Esophagus mucosa (tissue), 1 donor: ENCODE measurements around the gene ZSCAN10. TPM values are rescaled to one million over a fixed set of nuclear protein-coding genes. Genes with fewer than 3 reads are reported as not detected.

Experiments
- ATAC-seq: fragments of 200-7000 bp; cut with Tn5 transposase; one replicate; pipeline ENCODE4 v1.9.1; 2020
- total RNA-seq: library from RNA; stranded (reverse); gene quantifications from one replicate; pipeline ENCODE4 v1.2.4, GENCODE V29; 2023
- donor health status: DM: yes; HTN: yes; CAD: no.

The ZSCAN10 gene
- total RNA-seq, 1 donor from 2014 or later = not detected

DNA sequence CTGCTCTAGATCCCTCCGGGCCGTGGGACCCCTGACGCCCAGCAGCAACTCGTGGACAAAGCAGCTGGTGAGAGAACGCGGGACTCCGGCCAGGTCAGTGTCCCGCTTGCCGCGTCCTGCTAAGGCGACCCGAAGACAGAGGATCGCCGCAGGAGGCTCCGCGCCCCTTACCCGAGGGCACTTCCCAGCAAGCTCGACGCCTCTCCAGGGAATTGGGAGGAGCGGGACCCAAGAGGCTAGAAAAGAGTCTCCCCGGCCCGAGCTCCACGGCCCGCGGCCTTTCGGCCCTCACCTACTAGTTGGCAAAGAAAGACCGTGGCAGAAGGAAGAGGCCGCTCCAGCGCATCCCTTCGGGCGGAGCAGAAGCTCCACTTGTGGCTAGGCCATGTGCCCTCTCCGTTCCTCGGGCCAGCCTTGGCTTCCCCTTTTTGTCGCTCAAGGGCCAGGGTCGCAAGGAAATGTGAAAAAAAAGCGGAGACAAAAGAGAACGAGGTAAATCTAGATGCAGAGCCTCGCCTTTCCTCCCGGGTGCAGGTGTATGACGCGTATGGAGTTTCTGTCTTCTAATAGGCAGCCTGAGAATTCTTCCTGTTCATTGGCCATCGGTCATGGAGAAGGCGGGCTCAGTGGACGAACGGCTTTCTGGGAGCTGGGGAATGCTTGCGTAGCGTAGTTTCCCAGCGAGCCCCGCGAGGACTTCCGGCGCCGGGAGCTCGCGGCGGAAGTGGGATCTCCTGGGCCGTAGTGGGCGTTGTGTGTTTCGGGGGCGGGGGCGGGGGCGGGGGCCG, 35.4 kb upstream of the ZSCAN10 start, which contains the start of gene ZNF213:
ZNF213 (plus strand) TSS at position 692 of the 788 bp plus-strand sequence. CDS start 2,252 bp downstream, outside the sequence.
- peak; percentile 95 for ATAC-seq

DNA sequence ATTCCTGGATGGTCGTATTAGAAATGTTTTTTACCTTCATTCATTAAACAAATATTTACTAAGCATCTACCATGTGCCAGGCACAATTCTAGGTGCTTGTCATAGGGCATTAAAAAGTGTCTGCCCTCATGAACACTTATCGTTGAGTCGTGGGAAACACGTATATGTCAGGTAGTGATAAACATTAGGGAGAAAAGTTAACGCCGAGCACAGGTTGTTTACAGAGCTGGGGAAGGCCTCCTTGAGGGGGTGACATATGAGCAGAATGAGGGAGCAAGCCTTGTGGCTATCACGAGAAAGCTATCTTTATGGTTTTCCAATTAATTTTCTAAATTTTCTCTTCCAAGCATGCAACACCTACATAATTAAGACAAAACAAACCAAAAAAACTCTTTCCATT, 34.8 kb upstream of the ZSCAN10 start:
- ATAC-seq = no peak

DNA sequence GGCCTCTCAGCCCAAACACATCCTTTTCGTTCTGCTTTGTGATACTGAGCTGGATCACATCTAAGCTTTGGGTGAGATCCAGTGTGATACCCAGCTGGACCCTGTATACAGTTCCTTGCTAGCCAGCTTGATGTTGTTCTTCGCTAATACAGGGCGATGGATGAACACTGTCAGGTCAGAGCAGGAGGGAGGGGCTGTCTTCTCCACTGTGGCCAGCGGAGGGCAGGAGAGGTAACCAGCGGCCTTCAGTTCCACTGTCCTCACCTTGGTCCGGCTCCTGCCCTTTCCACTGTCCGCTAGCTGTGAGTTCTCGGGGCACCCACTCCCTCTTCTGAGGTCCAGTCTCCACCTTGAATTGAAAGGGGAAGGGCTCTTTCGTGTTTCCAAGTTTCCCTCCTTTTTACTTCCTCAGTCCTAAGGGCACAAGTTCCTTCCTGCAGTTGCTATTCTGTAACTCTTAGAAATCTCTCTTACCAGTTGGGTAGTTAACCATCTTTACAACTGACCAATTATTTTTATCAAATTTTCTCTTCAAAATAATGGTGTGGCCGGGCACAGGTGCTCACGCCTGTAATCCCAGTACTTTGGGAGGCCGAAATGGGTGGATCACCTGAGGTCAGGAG, 32.8 kb upstream of the ZSCAN10 start:
- ATAC-seq = no peak

DNA sequence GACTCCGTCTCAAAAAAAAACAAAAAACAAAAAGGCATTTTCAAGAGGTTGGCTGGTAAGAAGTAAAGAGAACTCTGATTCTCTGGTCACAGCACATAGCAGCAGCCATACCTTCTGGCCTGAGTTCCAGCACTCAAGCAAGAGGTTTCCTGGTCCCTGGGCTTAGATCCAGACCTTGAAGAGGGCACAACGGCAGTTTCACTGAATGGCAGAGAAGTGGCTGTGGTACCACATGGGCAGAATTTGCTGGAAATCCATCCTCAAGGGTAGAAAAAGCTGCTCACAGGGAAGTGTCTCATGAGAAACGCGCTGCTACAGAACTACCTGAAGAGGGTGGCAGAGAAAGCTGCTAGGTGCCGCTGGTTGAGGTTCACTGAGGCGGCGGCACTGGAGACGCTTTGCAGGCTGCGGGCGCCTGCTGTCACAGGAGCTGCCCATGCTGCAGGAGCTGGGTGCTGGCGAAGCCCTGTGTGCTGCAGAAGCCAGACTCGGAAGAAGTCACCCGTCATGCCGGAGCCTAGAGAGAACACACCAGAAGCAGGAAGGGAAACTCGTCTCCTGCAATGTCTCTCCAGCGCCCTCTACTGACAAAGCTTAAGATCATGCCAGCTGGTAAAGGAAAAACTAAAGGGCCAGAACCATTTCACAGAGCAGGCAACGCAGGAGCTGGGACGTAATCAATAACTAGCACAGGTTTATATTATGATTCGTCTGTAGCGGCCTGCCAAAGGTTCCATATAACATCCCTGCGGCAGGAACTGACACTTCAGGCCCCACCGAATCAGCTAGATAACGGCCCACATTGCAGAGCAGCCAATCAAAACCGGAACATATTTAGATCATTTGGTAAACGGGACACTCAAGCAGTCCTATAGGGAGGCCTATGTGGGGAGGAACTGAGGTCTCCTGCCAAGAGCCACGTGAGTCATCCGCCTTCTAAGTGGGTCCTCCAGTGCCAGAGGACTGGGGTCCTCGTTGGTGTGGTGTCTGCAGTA, 30.3 kb upstream of the ZSCAN10 start:
- ATAC-seq = peak; percentile 64

DNA sequence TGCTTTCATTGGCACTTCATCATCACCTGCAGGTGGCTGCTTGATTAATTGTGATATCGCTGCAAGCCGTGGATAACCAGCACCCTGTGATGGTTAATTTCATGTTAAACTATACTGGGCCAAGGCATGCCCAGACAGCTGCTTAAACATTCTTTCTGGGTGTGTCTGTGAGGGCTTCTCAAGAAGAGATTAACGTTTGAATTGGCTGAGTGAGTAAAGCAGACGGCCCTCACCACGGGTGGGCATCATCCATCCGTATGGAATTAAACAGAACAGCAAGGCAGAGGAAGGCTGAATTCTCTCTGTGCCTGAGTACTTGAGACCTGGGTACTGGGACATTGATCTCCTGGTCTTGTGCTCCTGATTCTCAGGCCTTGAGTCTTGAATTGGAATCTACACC, 28.7 kb upstream of the ZSCAN10 start:
- ATAC-seq = no peak

DNA sequence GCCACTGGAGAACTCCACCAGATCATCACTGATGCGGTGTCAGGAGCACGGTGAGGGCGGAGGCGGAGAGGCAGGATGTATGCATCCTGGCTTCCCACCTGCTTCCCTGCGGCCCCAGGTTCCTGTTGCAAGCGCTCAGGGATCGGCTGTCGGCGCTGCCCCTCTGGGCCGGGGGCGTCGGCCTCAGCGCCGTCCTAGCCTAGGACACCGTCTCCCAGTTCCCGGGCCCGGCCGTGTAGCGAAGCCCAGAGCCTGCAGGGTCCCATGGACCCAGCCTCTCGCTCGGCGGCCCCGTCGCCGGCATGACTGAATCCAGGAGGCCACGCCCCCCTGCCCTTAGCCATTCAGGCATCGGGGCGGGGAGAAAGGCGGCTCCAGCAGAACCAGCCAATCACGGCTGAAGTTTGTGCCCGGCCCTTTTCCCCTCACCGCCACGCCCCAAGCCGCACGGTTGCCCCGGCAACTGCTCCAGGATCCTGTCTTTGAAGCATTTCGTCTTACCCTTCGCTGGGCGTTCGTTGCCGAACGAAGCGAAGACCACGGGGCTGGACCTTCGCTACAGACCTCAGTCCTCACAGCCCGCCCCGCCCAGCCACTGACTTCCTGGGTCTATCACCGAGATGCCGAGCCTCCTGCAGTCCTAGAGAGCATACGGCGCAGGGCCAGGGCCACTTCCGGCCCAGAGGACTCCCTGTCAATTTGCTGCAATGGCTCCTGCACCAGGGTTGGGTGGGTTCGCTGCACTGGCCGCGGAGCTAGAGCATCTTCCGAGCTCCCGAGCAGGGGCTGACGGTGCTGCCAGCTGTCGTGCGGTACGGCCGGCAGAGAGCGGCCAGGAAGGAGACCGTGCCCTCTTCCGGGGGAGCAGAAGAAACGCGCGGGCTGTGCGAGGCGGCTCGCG, 25.1 kb upstream of the ZSCAN10 start:
- peak; percentile 92 for ATAC-seq

DNA sequence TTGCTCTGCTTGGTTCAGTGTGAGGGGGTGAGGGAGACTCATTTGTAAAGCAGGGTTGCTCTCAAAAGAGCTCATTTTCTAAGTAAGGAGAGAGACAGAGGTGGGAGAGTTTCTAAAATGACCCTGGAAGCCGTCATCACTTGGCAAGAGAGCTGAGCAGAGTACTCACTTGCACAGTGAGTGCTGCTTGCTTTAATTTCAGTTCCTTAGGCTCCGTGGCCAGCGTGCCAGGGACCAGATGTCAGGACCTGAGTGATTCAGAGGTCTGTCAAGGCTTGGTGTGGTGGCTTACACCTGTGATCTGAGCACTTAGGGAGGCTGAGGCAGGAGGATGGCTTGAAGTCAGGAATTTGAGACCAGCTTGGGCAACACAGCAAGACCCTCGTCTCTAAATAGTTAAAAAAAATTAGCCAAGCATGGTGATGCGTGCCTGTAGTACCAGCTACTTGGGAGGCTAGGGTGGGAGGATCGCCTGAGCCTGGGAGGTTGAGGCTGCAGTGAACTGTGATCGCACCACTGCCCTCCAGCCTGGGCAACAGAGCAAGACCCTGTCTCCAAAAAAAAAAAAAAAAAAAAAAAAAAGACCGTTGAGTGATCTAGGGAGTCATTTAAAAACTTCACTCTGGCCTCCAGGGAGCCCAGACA, 24.0 kb upstream of the ZSCAN10 start:
- no peak for ATAC-seq

DNA sequence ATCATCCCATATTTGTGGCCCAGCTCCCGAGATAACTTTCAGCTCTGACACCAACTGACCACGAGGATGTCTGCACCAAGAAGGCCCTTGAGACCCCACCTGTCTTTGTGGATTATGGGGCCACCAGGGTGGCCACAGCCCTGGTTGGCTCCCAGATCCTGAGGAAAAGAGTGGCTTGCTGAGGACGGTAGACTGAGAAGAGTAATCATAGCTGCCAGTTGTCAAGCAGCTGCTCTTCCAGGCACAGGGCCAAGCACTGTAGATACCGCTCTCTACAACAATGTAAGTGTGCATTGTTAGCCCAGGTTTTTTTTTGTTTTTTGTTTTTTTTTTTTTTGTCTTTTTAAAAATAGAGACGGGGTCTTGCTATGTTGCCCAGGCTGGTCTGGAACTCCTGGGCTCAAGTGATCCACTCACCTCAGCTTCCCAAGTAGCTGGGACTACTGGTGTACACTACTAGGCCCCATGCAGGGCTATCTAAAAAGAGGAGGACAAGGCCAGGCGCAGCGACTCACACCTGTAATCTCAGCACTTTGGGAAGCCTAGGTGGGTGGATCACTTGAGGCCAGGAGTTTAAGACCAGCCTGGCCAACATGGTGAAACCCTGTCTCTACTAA, 22.9 kb upstream of the ZSCAN10 start:
- ATAC-seq = no peak

DNA sequence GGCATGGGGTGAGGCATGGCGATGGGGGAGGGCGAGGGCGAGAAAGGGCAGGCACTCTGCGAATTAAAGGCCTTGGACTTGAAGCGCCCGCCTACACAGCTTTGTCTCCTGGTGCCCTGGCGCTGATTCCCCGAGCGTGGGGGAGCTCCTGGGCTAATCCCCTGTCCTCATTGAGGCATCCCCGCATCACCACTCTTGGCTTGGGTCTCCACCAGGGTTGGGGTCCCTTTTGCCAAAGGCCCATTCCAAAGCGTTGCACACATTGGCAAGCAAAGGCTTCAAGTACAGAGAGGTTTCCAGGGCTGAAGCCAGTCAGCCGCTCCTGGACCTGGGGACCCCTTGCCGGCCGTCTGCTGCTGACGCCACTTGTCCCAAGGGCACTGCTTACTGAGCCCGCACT, 21.3 kb upstream of the ZSCAN10 start:
- no peak for ATAC-seq

DNA sequence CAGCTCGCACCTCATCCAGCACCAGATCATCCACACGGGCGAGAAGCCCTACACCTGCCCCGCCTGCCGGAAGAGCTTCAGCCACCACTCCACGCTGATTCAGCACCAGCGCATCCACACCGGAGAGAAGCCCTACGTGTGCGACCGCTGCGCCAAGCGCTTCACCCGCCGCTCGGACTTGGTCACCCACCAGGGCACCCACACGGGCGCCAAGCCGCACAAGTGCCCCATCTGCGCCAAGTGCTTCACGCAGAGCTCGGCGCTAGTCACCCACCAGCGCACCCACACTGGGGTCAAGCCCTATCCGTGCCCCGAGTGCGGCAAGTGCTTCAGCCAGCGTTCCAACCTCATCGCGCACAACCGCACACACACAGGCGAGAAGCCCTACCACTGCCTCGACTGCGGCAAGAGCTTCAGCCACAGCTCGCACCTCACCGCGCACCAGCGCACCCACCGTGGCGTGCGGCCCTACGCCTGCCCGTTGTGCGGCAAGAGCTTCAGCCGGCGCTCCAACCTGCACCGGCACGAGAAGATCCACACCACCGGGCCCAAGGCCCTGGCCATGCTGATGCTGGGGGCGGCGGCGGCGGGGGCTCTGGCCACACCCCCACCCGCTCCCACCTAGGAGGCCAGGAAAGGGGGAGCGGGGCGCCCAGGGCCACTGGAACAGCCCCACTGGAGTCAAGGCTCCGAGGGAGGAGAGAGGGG, 20.8 kb upstream of the ZSCAN10 start:
- no peak for ATAC-seq

DNA sequence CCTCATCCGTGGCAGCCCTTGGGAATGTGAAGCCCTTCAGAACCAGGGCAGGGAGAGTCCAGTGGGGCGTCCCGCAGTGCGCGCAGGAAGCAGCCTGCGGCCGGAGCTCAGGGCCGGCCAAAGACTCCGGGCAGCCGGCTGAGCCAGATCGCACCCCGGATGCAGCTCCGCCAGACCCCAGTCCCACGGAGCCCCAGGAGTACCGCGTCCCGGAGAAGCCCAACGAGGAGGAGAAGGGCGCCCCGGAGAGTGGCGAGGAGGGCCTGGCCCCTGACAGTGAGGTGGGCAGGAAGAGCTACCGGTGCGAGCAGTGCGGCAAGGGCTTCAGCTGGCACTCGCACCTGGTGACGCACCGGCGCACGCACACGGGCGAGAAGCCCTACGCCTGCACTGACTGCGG, 20.2 kb upstream of the ZSCAN10 start:
- ATAC-seq = no peak

DNA sequence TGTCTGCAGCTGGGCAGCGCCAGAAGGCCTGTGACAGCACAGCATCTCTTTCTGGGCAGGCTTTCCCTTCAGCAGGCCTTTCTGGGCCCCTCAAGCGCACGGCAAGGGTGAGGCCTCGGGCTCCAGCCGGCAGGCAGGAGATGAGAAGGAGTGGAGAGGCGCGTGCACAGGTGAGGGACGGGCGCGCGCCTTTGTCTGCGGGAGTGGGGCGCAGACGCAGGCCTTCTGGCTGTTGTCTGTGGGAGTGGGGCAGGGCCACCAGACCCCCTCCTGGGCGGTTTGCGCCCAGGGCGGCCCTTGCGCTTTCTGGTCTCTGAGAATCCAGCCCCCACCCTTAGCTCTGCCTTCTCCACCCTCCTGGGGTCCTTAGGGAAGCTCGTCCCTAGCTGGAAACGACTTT, 19.8 kb upstream of the ZSCAN10 start:
- ATAC-seq = no peak

DNA sequence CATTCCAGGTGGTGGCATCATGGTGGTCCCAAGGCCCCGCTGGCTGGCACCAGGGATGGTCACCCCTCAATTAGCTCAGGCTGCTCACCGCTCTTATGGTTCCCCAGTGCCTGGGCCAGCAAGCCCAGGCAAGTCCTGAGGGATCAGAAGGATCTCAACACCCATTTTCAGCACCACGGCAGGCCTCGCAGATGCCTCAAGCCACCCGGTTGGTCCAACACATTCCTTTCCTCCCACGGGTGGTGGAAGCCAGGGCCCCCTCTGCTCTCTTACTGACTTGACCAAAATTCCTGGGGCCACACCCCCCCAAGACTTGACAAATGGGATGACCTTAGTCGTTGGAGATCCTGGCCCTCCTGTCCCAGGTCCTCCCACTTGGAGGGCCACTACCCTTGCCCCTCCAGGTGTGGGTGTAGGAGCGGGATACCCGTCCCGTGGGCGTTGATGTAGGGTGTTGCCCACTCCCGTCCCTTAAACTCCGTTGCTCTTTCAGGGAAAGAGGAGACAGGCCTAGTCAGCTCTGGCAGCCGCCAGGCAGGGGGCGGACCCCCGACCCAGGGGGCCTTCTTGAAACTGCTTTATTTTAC, 19.2 kb upstream of the ZSCAN10 start:
- ATAC-seq = no peak

DNA sequence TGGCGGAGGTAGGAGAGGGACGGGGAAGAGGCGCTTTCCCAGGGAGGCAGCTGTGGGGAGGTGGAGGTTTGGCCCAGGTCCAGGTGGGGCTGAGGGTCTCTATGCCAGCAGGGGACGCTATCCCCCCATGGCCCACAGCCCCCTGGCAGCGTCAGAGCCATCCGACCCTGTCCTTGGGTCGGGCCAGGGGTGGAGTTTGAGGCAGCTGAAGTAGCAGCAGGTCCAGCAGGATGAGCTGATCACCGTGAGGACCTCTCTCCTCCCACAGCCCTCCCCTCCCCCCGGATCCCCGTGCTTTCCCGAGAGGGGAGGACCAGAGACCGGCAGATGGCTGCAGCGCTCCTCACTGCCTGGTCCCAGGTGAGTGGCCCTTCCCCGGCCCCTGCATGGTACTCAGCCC, 16.5 kb upstream of the ZSCAN10 start:
- ATAC-seq = no peak

DNA sequence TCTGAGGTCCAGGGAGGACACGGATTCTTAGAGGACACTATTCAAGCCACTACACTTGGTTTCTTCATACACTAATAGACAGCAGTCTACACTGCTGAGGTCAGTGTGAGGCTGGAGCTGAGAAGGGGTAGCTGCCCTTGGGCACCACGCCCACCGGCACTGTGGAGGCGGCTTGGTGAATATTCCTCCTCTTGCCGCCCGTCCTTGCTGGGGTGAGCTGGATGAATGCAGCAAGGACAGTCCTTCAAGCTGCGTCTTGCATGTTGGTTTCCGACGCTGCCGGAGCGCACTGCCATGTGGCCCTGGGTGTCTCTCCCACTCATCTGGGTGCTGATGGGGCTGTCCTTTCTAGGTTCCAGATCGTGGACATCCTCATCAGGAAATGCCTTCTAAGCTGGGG, 15.9 kb upstream of the ZSCAN10 start:
- ATAC-seq = no peak

DNA sequence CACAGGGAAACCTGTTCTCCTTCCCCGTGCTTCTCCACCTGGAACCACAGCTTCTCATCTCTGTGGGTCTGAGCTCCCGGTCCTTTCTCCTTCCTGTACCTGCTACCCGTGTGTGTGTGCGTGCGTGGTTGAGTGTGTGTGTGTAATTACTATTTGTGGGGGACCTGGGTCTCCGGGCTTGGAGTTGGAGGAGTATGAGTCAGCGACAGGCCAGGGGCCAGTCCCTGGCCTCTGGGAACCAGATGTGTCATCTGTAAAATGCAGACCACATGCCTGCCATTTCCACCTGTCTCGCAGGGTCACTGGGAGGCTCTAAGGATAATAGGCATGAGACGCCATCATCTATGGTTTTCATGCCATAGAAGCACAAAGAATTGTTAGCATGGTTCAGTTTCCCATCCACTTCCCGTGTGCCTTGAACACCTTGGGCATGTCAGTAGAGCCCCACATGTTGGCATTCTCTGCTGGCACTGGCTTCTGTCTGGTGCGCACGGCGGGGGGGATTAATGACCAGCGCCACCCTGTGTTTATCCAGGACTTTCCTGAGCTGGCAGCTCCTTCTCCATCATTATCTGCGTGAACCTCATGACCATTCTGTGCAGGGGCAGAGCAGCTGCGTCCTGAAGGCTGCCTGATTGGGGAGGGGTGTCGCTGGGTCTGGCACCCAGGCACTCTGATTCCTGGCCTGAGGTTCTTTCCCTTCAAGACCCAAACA, 14.8 kb upstream of the ZSCAN10 start:
- no peak for ATAC-seq

DNA sequence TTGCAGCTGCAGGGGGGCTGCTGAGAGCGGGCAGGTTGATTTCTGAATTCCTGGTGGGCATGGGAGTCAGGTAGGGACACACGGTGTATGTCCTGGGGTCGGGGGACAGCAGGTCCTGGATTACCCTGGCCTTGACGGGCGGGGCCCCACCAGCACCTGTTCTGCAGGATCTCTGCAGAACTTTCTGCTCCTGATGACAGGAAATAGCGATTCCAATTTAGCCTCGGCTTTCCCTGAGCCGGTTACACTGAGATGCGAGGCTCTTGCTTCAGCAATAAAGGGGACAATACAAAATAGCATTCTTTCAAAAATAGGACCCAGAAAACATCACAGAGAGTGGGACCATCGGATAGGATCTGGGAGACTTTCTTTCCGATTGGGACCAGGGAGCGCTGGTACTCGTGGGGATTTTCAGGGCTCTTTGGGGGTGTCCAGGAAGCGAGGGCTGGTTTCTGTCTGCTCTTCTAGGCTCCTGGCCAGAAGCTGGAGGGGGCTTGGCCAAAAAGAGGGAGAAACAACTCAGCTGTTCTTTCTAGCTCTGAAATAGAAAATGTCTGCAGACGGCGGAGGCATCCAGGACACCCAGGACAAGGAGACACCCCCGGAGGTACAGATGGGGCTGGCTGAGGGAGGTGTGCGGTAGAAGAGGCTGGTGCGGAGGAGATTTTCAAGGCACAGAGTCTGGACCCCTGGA, 13.9 kb upstream of the ZSCAN10 start:
- peak; percentile 5 for ATAC-seq

DNA sequence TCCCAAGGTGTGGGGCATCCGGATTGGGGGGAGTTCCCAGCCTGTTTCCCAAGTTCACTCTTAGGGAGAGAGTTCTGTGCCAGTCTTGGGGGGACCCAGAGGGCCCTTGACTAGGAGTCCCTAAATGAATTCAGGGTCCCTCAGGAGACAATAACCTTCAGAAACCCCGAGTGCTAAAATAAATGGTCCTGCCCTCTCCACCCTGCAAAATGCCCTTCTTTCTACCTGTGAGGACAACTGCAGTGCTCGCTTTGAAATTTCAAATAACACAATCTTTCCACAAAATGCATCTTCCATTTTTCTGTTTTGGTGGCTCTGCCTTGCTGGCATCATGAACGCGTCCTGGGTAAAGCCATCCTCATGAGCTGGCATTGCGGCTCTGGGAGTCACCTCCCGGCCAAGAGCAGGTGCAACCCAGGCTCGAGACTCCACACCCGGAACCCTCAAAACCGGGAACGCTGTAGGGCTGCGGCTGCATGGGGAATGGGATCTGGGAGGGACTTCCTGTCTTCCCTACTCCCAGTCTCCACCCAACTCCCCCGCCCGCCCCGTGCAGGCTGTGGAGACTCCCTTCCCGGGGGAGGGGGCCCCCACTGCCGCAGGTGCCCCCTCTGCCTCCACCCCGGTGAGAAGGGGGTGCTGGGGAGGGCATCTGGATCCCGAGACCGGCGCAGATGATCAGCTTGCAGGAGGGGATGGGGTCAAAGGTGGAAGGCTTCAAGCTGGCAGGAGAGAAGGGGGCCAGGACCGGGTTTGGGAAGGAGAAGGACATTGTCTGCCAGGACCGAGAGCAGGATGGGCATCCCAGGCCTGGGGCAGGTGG, 13.2 kb upstream of the ZSCAN10 start, which contains the start of gene ZNF205:
ZNF205 (plus strand) TSS at position 529 of the 823 bp plus-strand sequence. CDS start 845 bp downstream, outside the sequence.
- ATAC-seq = peak; percentile 79
